GM18861 (cell line): ENCODE measurements around the gene ST6GALNAC2.
"Not testable (repeated sequence)": the region's sequence is repeated elsewhere in the genome, so short reads cannot be mapped to it uniquely, and the experiment has no call there.

Experiments used
- ATAC-seq: cut with Tn5 transposase; IDR thresholded peaks from one replicate; pipeline ENCODE4 v1.9.1; 2021; ENCODE audit not compliant: unreplicated experiment

The ST6GALNAC2 gene

GRCh38 chr17:76528528-76529223 is 57.0 kb downstream of the ST6GALNAC2 start:
- ATAC-seq = no peak

GRCh38 chr17:76528156-76528527 is 57.5 kb downstream of the ST6GALNAC2 start:
- ATAC-seq = peak; percentile 32

DNA sequence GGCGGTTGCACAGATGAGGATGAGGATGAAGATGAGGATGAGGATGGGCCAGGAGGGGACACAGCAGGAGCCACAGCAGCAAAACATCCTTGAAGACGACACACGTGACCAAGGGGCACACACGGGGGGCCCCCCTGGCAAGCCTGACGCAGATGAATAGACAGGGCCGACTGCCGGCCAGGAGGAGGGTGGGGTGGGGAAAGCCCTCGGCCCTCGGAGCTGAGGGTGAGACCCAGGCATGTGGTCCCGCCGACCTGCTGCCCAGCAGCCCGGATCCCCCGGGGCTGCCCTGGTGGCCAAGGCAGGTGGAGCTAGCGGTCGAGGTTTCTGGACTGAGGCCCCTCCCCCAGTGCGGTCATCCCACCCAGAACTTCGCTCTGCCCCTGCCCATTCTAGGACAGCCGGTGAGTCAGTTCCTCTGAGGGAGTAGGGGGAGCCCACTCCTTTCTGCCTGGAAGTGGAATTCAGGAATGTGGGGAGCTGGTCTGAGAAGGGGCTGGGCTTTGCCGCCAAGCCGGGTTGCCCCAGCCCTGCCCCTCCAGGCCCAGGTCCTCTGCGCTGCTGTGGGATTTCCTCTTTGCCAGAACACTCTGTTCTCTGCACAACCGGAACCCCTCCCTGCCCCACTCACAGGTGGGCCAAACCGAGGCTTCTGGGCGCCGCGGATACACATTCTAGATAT is 58.1 kb downstream of the ST6GALNAC2 start:
- ATAC-seq = peak; percentile 52

- ATAC-seq = not testable (repeated sequence)
Measured at GRCh38 chr17:76527016-76527415, 58.6 kb downstream of the ST6GALNAC2 start.

- not testable (repeated sequence) for ATAC-seq
Measured at GRCh38 chr17:76525513-76525833, 60.2 kb downstream of the ST6GALNAC2 start.

GRCh38 chr17:76524598-76525512 is 60.8 kb downstream of the ST6GALNAC2 start:
- no peak for ATAC-seq

DNA sequence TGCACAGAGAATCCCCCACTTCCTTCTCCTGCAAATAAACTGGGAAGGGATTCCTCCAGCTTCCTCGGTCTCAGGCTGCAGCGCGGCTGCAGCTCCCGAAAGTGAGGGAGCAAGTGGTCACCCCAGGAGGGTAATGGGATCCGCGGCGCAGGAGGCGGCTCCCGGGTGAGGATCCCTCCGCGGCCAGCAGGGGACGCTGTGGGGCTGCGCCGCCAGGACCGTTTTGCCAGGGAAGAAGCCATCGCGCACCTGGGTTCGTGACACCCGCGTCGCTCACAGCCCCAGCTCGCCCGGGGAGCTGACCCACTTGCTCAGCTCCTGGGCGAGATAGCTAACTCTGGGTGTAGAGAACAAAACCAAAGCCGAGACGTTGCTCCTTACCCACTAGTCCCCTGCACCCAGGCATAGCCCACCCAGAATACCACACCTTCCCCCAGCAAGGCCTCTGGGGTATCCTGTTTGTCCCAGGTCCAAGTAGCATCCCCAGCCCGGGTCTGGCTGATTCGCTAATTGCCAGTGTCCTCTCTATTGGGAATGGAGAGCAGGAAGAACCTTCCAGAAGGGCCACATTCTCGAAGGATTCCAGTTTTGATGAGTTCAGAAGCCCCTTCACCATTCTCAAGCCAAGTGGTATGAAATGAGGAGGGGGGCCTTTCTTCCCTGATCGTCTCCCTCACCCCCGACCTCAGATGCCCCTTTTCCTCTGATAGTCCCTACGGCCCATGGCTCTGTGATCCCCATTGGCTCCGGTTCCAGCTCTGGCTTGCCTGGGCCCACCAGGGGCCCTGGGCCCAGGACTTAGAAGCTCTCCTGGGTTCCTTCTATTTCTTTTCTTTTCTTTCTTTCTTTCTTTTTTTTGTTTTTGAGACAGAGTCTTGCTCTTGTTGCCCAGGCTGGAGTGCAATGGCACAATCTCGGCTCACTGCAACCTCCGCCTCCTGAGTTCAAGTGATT is 62.3 kb downstream of the ST6GALNAC2 start:
- ATAC-seq = no peak

DNA sequence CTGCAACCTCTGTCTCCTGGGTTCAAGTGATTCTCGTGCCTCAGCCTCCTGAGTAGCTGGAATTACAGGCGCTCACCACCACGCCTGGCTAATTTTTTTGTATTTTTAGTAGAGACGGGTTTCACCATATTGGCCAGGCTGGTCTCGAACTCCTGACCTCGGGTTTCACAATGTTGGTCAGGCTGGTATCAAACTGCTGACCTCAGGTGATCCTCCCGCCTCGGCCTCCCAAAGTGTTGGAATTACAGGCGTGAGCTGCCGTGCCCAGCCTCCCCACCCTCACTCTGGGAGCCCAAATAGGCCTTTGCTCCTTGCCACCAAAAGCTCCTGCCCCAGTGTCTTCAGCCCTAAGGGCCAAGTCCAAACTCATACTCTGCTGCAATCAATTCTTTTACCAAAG is 64.0 kb downstream of the ST6GALNAC2 start:
- ATAC-seq = not testable (repeated sequence)

GRCh38 chr17:76521262-76521661 is 64.4 kb downstream of the ST6GALNAC2 start:
- ATAC-seq = no peak

DNA sequence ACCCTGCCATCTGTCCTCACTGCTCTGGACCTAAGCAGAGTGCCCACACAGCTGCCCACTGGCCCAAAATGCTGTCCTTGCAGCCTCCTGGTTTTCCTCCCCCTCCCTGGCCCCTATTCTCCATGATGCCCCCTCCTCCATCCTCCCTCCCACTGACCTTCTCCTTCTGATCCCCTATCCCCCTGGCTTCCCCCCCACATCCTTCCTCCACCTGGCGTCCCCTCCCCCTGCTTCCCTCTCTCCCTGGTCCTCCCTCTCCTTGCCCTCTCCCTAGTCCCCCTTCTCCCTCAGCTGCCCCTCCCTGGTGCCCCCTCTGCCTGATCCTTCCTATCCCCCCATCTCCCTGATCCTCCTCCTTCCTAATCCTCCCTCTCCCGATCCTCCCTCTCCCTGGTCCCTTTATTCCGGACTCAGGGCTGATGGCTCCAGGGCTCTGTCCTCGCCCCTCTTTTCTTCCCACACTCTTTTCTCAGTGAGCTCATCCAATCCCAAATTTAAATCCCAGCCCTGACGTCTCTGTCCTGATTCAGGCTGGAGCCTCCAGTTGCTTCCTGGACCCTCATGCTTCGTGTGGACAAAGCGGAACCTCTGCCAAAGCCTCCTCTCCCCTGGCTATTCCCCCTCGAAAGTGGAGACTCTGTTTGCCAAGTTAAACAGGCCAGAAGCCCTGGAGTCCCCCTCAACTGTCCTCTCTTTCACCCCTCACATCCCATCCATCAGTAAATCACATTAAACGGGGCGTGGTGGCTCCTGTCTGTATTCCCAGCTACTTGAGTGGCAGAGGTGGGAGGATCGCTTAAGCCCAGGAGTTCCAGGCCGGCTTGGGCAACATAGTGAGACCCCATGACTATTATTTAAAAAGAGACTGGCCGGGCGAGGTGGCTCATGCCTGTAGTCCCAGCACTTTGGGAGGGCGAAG is 66.4 kb downstream of the ST6GALNAC2 start:
- ATAC-seq = no peak

GRCh38 chr17:76517638-76518038 is 68.0 kb downstream of the ST6GALNAC2 start:
- ATAC-seq = no peak
